ENCODE results near the gene ZBTB40. TPM values are rescaled to one million over a fixed set of nuclear protein-coding genes. Genes with fewer than 3 reads are reported as not detected.

ZBTB40 gene
- polyA plus RNA-seq, 1 of the 3 experiments (the other 2 are of a cell fraction): 5.0 TPM

- no peak overlapping the region for H3K9ac ChIP-seq
- DNase-seq: peak; percentile 20
- CTCF ChIA-PET: no interaction called here
- H3K9me3 ChIP-seq: no peaks in the 10 kb centered on the region
- no peak overlapping the region for H3K4me3 ChIP-seq (ENCODE audit: low read depth in 2 of 2, low read length in 1 of 2)
- POLR2A ChIA-PET: no interaction called here
- no peak overlapping the region for H3K4me2 ChIP-seq
- H3K79me2 ChIP-seq (ENCODE audit: insufficient read depth): peaks cover 14% of the 10 kb centered on the region; the same call in 1 of the 2 replicates
- no peaks in the 10 kb centered on the region for H4K20me1 ChIP-seq (ENCODE audit: insufficient read depth)
- peak overlapping the region in 1 of 2 experiments; percentile 89; a peak in 2 of 4 replicates for H3K27ac ChIP-seq (ENCODE audit: low read depth in 2 of 2, low read length in 1 of 2)
- no peak overlapping the region for H2AFZ ChIP-seq (ENCODE audit: low read depth)
- H3K27me3 ChIP-seq (ENCODE audit: insufficient read depth): no peaks in the 10 kb centered on the region
- peaks cover 5 to 29% of the 10 kb centered on the region in 2 experiments; a peak in 2 of 4 replicates for H3K4me1 ChIP-seq (ENCODE audit: control insufficient read depth in 1 of 2, insufficient read depth in 2 of 2, low read depth in 1 of 2, low read length in 1 of 2)
- H3F3A ChIP-seq (replicated peaks; ENCODE audit: insufficient read depth): no peaks in the 10 kb centered on the region
- 98% methylated on average over 4 of the region's 4 CpGs for WGBS (ENCODE audit: low lambda C conversion rate)
- H3K36me3 ChIP-seq (replicated peaks in 1 of 2; ENCODE audit: control insufficient read depth in 1 of 2, insufficient read depth in 2 of 2, low read length in 1 of 2): no peaks in the 10 kb centered on the region
- no peaks in the 10 kb centered on the region for H3K9me2 ChIP-seq
- TF ChIP-seq JUND (IDR thresholded peaks at IDR 0.05) (no peak), TEAD4 (IDR thresholded peaks at IDR 0.05; ENCODE audit: borderline replicate concordance, insufficient read depth) (no peak), CTCF (IDR thresholded peaks at IDR 0.05) (no peak), USF1 (IDR thresholded peaks at IDR 0.05; ENCODE audit: borderline replicate concordance, low read depth) (no peak), GATA2 (CRISPR knock-in tag; IDR thresholded peaks at IDR 0.05) (0 out of 2 replicates have a peak, but pooled peaks have one; percentile 10), GABPA (IDR thresholded peaks at IDR 0.05; ENCODE audit: low read depth) (no peak)
These were observed 18.6 kb downstream of the ZBTB40 start for GRCh38 chr1:22470227-22470626.

GRCh38 chr1:22471078-22471477 lies 19.4 kb downstream of the ZBTB40 start:
- Histone ChIP-seq H3K4me2 (no peak overlapping the region), H3K9ac (no peak overlapping the region), H3K27me3 (ENCODE audit: insufficient read depth) (no peaks in the 10 kb centered on the region), H3K36me3 (replicated peaks in 1 of 2; ENCODE audit: control insufficient read depth in 1 of 2, insufficient read depth in 2 of 2, low read length in 1 of 2) (no peaks in the 10 kb centered on the region), H3K79me2 (ENCODE audit: insufficient read depth) (peaks cover 14% of the 10 kb centered on the region; the same call in 1 of the 2 replicates), H3K27ac (ENCODE audit: low read depth in 2 of 2, low read length in 1 of 2) (peak overlapping the region in 1 of 2 experiments; percentile 89; a peak in 2 of 4 replicates), H3K9me2 (no peaks in the 10 kb centered on the region), H3K4me1 (ENCODE audit: control insufficient read depth in 1 of 2, insufficient read depth in 2 of 2, low read depth in 1 of 2, low read length in 1 of 2) (peaks cover 5 to 31% of the 10 kb centered on the region in 2 experiments; a peak in 2 of 4 replicates), H3K4me3 (ENCODE audit: low read depth in 2 of 2, low read length in 1 of 2) (no peak overlapping the region), H3F3A (replicated peaks; ENCODE audit: insufficient read depth) (no peaks in the 10 kb centered on the region), H2AFZ (ENCODE audit: low read depth) (no peak overlapping the region), H3K9me3 (no peaks in the 10 kb centered on the region), H4K20me1 (ENCODE audit: insufficient read depth) (no peaks in the 10 kb centered on the region)
- ChIA-PET POLR2A (interaction anchor here (0.7 kb wide), 1 partner anchor 334 kb away, joined by 3 read pairs; no protein-coding TSS in a partner anchor), CTCF (interaction anchor here (0.8 to 1.1 kb wide), 2 partner anchors 21 to 51 kb away, joined by 3 read pairs; no protein-coding TSS in a partner anchor)
- DNase-seq: peak; percentile 81
- WGBS (ENCODE audit: low lambda C conversion rate): 20% methylated on average over 2 of the region's 2 CpGs
- TF ChIP-seq CTCF (IDR thresholded peaks at IDR 0.05): no peak
- no peak for TF ChIP-seq PBX3 (IDR thresholded peaks at IDR 0.05)
- TF ChIP-seq ELF1 (IDR thresholded peaks at IDR 0.05): no peak
- TF ChIP-seq POLR2AphosphoS5 (IDR thresholded peaks at IDR 0.05; ENCODE audit: low read depth, low read length): 0 out of 2 replicates have a peak, but pooled peaks have one; percentile 12
- no peak for TF ChIP-seq FOXM1 (IDR thresholded peaks at IDR 0.05; ENCODE audit: low read depth)
- no peak for TF ChIP-seq REST (IDR thresholded peaks at IDR 0.05; ENCODE audit: low read depth, low read length)
- no peak for TF ChIP-seq MAX (IDR thresholded peaks at IDR 0.05; ENCODE audit: low read depth)
- TF ChIP-seq FOSL2 (IDR thresholded peaks at IDR 0.05; ENCODE audit: borderline replicate concordance, low read depth): no peak
- peak; percentile 54 for TF ChIP-seq TCF12 (IDR thresholded peaks at IDR 0.05)
- no peak for TF ChIP-seq NRF1 (IDR thresholded peaks at IDR 0.05; ENCODE audit: low read depth, low read length)
- no peak for TF ChIP-seq USF1 (IDR thresholded peaks at IDR 0.05; ENCODE audit: borderline replicate concordance, low read depth)
- TF ChIP-seq SIN3A (IDR thresholded peaks at IDR 0.05; ENCODE audit: borderline replicate concordance, low read depth, low read length): no peak
